HG02970 (cell line): ENCODE measurements around the gene ZNF821.
"Not testable (repeated sequence)": the region's sequence is repeated elsewhere in the genome, so short reads cannot be mapped to it uniquely, and the experiment has no call there.

Experiments used
- ATAC-seq: cut with Tn5 transposase; IDR thresholded peaks from one replicate; pipeline ENCODE4 v1.9.1; 2021; ENCODE audit warnings: mild to moderate bottlenecking, moderate library complexity, moderate number of reproducible peaks; ENCODE audit not compliant: unreplicated experiment, low FRiP score

The ZNF821 gene

GRCh38 chr16:71865173-71865863 is 18.7 kb downstream of the ZNF821 start:
- ATAC-seq, result no peak

- ATAC-seq, result no peak
Observed at GRCh38 chr16:71863995-71864394, 20.0 kb downstream of the ZNF821 start.

GRCh38 chr16:71859762-71860521 is 24.0 kb downstream of the ZNF821 start:
- no peak for ATAC-seq

GRCh38 chr16:71855937-71856662 is 27.9 kb downstream of the ZNF821 start:
- ATAC-seq, result no peak

GRCh38 chr16:71854369-71854948 is 29.5 kb downstream of the ZNF821 start:
- ATAC-seq, result no peak

GRCh38 chr16:71853413-71853812 is 30.6 kb downstream of the ZNF821 start:
- ATAC-seq, result no peak

GRCh38 chr16:71852561-71852960 is 31.4 kb downstream of the ZNF821 start:
- ATAC-seq, result no peak

GRCh38 chr16:71852158-71852557 is 31.8 kb downstream of the ZNF821 start:
- ATAC-seq, result no peak

GRCh38 chr16:71851746-71852145 is 32.2 kb downstream of the ZNF821 start:
- ATAC-seq, result no peak

- no peak for ATAC-seq
Observed at GRCh38 chr16:71848622-71849021, 35.4 kb downstream of the ZNF821 start.

- ATAC-seq, result no peak
Observed at GRCh38 chr16:71847096-71847495, 36.9 kb downstream of the ZNF821 start.

GRCh38 chr16:71846431-71846830 is 37.6 kb downstream of the ZNF821 start:
- ATAC-seq, result no peak

- peak; percentile 80 for ATAC-seq
Observed at GRCh38 chr16:71845639-71846430, 38.1 kb downstream of the ZNF821 start, which contains the start of gene ATXN1L. TSS of gene ATXN1L (plus strand) at chr16:71845976. CDS start at chr16:71849741, 3,765 bp downstream.

GRCh38 chr16:71843572-71843971 is 40.4 kb downstream of the ZNF821 start:
- no peak for ATAC-seq

GRCh38 chr16:71840052-71840451 is 43.9 kb downstream of the ZNF821 start:
- ATAC-seq, result no peak

GRCh38 chr16:71837150-71837549 is 46.8 kb downstream of the ZNF821 start:
- ATAC-seq, result no peak

GRCh38 chr16:71834291-71834690 is 49.7 kb downstream of the ZNF821 start:
- ATAC-seq, result no peak

- not testable (repeated sequence) for ATAC-seq
Observed at GRCh38 chr16:71832112-71832511, 51.9 kb downstream of the ZNF821 start.

GRCh38 chr16:71831698-71832097 is 52.3 kb downstream of the ZNF821 start:
- not testable (repeated sequence) for ATAC-seq

GRCh38 chr16:71830359-71830758 is 53.6 kb downstream of the ZNF821 start:
- ATAC-seq, result no peak
